Nephron progenitor cell (in vitro differentiated cells): ENCODE data around the gene GPHN.

Experiments
- DNase-seq: peaks from one replicate; pipeline ENCODE4 v3.0.0; 2021
- H3K27ac Mint-ChIP-seq: 2 replicates; pipeline ENCODE4 v1.8.0; 2021; ENCODE audit warnings: mild to moderate bottlenecking, moderate library complexity, mixed read lengths
- H3K27me3 Mint-ChIP-seq: 2 replicates; pipeline ENCODE4 v1.8.0; 2021; ENCODE audit warnings: mild to moderate bottlenecking, low read depth, mixed read lengths; ENCODE audit not compliant: poor library complexity
- H3K36me3 Mint-ChIP-seq: 2 replicates; pipeline ENCODE4 v1.8.0; 2021; ENCODE audit warnings: low read depth, mixed read lengths
- H3K4me1 Mint-ChIP-seq: 2 replicates; pipeline ENCODE4 v1.8.0; 2021; ENCODE audit warnings: mixed read lengths
- H3K4me3 Mint-ChIP-seq: 2 replicates; pipeline ENCODE4 v1.8.0; 2021; ENCODE audit warnings: mild to moderate bottlenecking, moderate library complexity, mixed read lengths
- H3K9me3 Mint-ChIP-seq: 2 replicates; pipeline ENCODE4 v1.8.0; 2021; ENCODE audit warnings: mild to moderate bottlenecking, moderate library complexity, mixed read lengths
- CTCF ChIP-seq: fragments of 200-600 bp; sonication (generic); IDR thresholded peaks from 2 replicates; pipeline ENCODE4 v1.5.0; 2021; ENCODE audit warnings: antibody characterized with exemption

GPHN gene

DNA sequence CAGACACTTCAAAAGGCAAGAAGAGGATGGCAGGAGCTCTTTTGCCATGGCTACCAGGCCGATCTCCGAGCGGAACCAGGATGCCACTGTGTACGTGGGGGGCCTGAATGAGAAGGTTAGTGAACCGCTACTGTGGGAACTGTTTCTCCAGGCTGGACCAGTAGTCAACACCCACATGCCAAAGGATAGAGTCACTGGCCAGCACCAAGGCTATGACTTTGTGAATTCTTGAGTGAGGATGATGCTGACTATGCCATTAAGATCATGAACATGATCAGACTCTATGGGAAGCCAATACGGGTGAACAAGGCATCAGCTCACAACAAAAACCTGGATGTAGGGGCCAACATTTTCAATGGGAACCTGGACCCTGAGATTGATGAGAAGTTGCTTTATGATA, 691.1 kb downstream of the GPHN start:
- DNase-seq, result no peak
- Mint-ChIP-seq H3K9me3 (no peaks in the 10 kb centered on the region), H3K36me3 (no peaks in the 10 kb centered on the region), H3K4me1 (no peaks in the 10 kb centered on the region), H3K4me3 (no peak overlapping the region), H3K27me3 (peaks cover 12% of the 10 kb centered on the region), H3K27ac (no peak overlapping the region)
- TF ChIP-seq CTCF, result no peak

DNA sequence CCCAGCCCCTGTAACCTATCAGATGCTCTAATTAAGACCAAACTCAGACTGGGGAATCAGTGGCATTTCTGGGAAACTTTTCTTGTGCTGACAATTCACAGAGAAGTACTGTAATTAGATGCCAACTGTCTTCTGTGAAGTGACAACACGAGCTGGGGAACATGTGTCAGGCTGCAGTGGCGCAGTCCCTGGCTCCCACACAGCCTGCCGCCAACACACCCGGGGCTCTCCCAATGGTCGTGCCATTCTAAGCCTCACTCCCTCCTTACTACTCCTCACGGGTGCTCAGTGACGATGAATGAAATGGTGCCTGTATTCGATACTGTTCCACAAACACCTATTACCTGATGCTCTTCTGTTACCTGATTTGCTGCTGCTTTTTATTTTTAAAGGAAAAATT, 699.9 kb downstream of the GPHN start:
- peaks cover 7% of the 10 kb centered on the region for H3K27me3 Mint-ChIP-seq
- peaks cover 4% of the 10 kb centered on the region for H3K9me3 Mint-ChIP-seq
- no peak overlapping the region for H3K4me3 Mint-ChIP-seq
- H3K36me3 Mint-ChIP-seq, result no peaks in the 10 kb centered on the region
- DNase-seq, result no peak
- H3K4me1 Mint-ChIP-seq, result no peaks in the 10 kb centered on the region
- H3K27ac Mint-ChIP-seq, result no peak overlapping the region
- no peak for TF ChIP-seq CTCF

- no peaks in the 10 kb centered on the region for H3K9me3 Mint-ChIP-seq
- no peak for DNase-seq
- TF ChIP-seq CTCF, result no peak
- peaks cover 3% of the 10 kb centered on the region for H3K27me3 Mint-ChIP-seq
- H3K36me3 Mint-ChIP-seq, result no peaks in the 10 kb centered on the region
- no peak overlapping the region for H3K27ac Mint-ChIP-seq
- no peak overlapping the region for H3K4me3 Mint-ChIP-seq
- no peaks in the 10 kb centered on the region for H3K4me1 Mint-ChIP-seq
These were observed 710.2 kb downstream of the GPHN start for GRCh38 chr14:67218126-67218525.

DNA sequence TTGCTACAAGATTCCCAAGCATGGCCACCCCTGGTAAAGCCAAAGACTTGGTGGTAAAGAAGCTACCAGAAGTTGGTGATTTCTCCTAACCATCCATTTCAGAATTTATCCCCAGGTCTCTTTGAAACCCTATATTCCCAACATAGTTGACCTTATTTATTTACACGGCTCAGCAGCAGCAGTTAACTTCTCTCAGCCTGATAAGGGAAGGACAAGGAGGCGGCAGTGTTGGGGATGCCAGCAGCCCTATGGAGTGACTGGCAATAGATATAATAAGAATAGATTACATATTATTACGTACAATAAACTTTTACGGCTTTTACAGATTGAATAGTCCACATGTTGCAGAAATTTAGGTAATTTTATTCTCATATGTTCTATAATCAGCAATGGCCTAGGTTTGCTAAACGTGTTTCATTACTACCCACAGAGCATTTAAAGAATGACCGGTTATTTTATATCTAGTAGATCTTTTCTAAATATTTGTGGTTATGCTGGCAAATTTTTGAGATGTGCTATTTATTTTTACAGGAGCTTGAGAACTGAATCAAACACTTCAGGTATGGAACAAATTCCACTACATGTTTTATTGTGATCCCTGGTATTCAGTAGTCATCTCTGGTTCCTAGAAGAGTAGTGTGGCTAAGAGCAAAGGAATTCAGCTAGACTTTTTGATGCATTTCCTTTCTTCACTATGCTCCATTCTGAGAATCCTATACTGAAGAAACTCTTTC, 713.5 kb downstream of the GPHN start:
- no peaks in the 10 kb centered on the region for H3K9me3 Mint-ChIP-seq
- no peak for TF ChIP-seq CTCF
- no peak for DNase-seq
- no peak overlapping the region for H3K4me3 Mint-ChIP-seq
- no peaks in the 10 kb centered on the region for H3K36me3 Mint-ChIP-seq
- H3K4me1 Mint-ChIP-seq, result no peaks in the 10 kb centered on the region
- H3K27me3 Mint-ChIP-seq, result peaks cover 10% of the 10 kb centered on the region
- no peak overlapping the region for H3K27ac Mint-ChIP-seq

GRCh38 chr14:67221982-67222328, 714.0 kb downstream of the GPHN start:
- H3K27me3 Mint-ChIP-seq, result peaks cover 10% of the 10 kb centered on the region

More at GRCh38 chr14:67221982-67222328, 714.0 kb downstream of the GPHN start:
- no peaks in the 10 kb centered on the region for H3K4me1 Mint-ChIP-seq
- DNase-seq, result no peak
- no peak overlapping the region for H3K27ac Mint-ChIP-seq
- no peaks in the 10 kb centered on the region for H3K36me3 Mint-ChIP-seq
- H3K9me3 Mint-ChIP-seq, result no peaks in the 10 kb centered on the region
- H3K4me3 Mint-ChIP-seq, result no peak overlapping the region
- TF ChIP-seq CTCF, result no peak
